Activated naive CD8-positive, alpha-beta T cell treated with anti-CD3 and anti-CD28 coated beads for 36 hours (primary cell): ENCODE measurements around the gene P2RY8. TPM values are rescaled to one million over a fixed set of nuclear protein-coding genes. Genes with fewer than 3 reads are reported as not detected.
"Not testable (repeated sequence)": the region's sequence is repeated elsewhere in the genome, so short reads cannot be mapped to it uniquely, and the experiment has no call there.

Source experiments
- DNase-seq: peaks from one replicate; pipeline ENCODE4 v3.0.0; 2021
- H3K27ac Mint-ChIP-seq: one replicate; pipeline ENCODE4 v1.8.0; 2022; ENCODE audit warnings: mild to moderate bottlenecking, moderate library complexity, mixed read lengths
- H3K27me3 Mint-ChIP-seq: one replicate; pipeline ENCODE4 v1.8.0; 2022; ENCODE audit warnings: mild to moderate bottlenecking, mixed read lengths
- H3K36me3 Mint-ChIP-seq: one replicate; pipeline ENCODE4 v1.8.0; 2021; ENCODE audit warnings: mild to moderate bottlenecking, mixed read lengths
- H3K4me1 Mint-ChIP-seq: one replicate; pipeline ENCODE4 v1.8.0; 2021; ENCODE audit warnings: mixed read lengths
- H3K4me3 Mint-ChIP-seq: one replicate; pipeline ENCODE4 v1.8.0; 2022; ENCODE audit warnings: mild to moderate bottlenecking, moderate library complexity, mixed read lengths
- H3K9me3 Mint-ChIP-seq: one replicate; pipeline ENCODE4 v1.8.0; 2022; ENCODE audit warnings: mixed read lengths
- total RNA-seq, 2 experiments: library from RNA; stranded (reverse); gene quantifications; one replicate each; pipeline ENCODE4 v1.2.3, GENCODE V29; 2021

Gene P2RY8
- total RNA-seq, 2 experiments from 2014 or later, result 12.5 to 13.3 TPM

GRCh38 chrX:1488745-1489144 is 48.2 kb downstream of the P2RY8 start:
- Mint-ChIP-seq H3K4me1 (peaks cover 24% of the 10 kb centered on the region), H3K9me3 (peaks cover 11% of the 10 kb centered on the region), H3K4me3 (no peak overlapping the region), H3K27ac (peak overlapping the region; percentile 9), H3K27me3 (no peaks in the 10 kb centered on the region), H3K36me3 (peaks cover 35% of the 10 kb centered on the region)
- DNase-seq, result no peak

GRCh38 chrX:1488141-1488540 is 48.8 kb downstream of the P2RY8 start:
- Mint-ChIP-seq H3K9me3 (peaks cover 11% of the 10 kb centered on the region), H3K4me1 (peaks cover 25% of the 10 kb centered on the region), H3K27ac (peak overlapping the region; percentile 9), H3K36me3 (peaks cover 36% of the 10 kb centered on the region), H3K4me3 (no peak overlapping the region), H3K27me3 (no peaks in the 10 kb centered on the region)
- no peak for DNase-seq

GRCh38 chrX:1487401-1487800 is 49.6 kb downstream of the P2RY8 start:
- Mint-ChIP-seq H3K9me3 (peaks cover 11% of the 10 kb centered on the region), H3K4me1 (peaks cover 21% of the 10 kb centered on the region), H3K4me3 (no peak overlapping the region), H3K27ac (no peak overlapping the region), H3K36me3 (peaks cover 38% of the 10 kb centered on the region), H3K27me3 (no peaks in the 10 kb centered on the region)
- no peak for DNase-seq

- Mint-ChIP-seq H3K36me3 (peaks cover 34% of the 10 kb centered on the region), H3K27me3 (no peaks in the 10 kb centered on the region), H3K27ac (no peak overlapping the region), H3K9me3 (peaks cover 8% of the 10 kb centered on the region), H3K4me3 (no peak overlapping the region), H3K4me1 (peaks cover 21% of the 10 kb centered on the region)
- DNase-seq, result no peak
Observed at GRCh38 chrX:1486749-1487361, 50.1 kb downstream of the P2RY8 start.

- Mint-ChIP-seq H3K4me1 (peaks cover 24% of the 10 kb centered on the region), H3K36me3 (peaks cover 28% of the 10 kb centered on the region), H3K27ac (no peak overlapping the region), H3K4me3 (no peak overlapping the region), H3K9me3 (peaks cover 3% of the 10 kb centered on the region), H3K27me3 (no peaks in the 10 kb centered on the region)
- no peak for DNase-seq
Observed at GRCh38 chrX:1486177-1486576, 50.8 kb downstream of the P2RY8 start.

GRCh38 chrX:1485033-1485432 is 52.0 kb downstream of the P2RY8 start:
- Mint-ChIP-seq H3K36me3 (peaks cover 32% of the 10 kb centered on the region), H3K4me1 (peaks cover 34% of the 10 kb centered on the region), H3K27me3 (no peaks in the 10 kb centered on the region), H3K27ac (no peak overlapping the region), H3K4me3 (no peak overlapping the region), H3K9me3 (peaks cover 2% of the 10 kb centered on the region)
- DNase-seq, result no peak

GRCh38 chrX:1484638-1485019 is 52.4 kb downstream of the P2RY8 start:
- Mint-ChIP-seq H3K4me1 (peaks cover 38% of the 10 kb centered on the region), H3K9me3 (peaks cover 4% of the 10 kb centered on the region), H3K36me3 (peaks cover 36% of the 10 kb centered on the region), H3K4me3 (no peak overlapping the region), H3K27me3 (no peaks in the 10 kb centered on the region), H3K27ac (no peak overlapping the region)
- no peak for DNase-seq

- Mint-ChIP-seq H3K27me3 (no peaks in the 10 kb centered on the region), H3K4me1 (peaks cover 43% of the 10 kb centered on the region), H3K36me3 (peaks cover 37% of the 10 kb centered on the region), H3K27ac (peak overlapping the region; percentile 81), H3K9me3 (peaks cover 10% of the 10 kb centered on the region), H3K4me3 (no peak overlapping the region)
- DNase-seq, result no peak
Observed at GRCh38 chrX:1483843-1484637, 52.9 kb downstream of the P2RY8 start.

- not testable (repeated sequence) for H3K27me3 Mint-ChIP-seq, DNase-seq
- Mint-ChIP-seq H3K4me1 (peaks cover 50% of the 10 kb centered on the region), H3K4me3 (peak overlapping the region; percentile 83), H3K27ac (peak overlapping the region; percentile 100), H3K36me3 (peaks cover 38% of the 10 kb centered on the region), H3K9me3 (peaks cover 15% of the 10 kb centered on the region)
Observed at GRCh38 chrX:1482530-1482928, 54.5 kb downstream of the P2RY8 start.

- H3K4me3 Mint-ChIP-seq, result peak overlapping the region; percentile 83
- H3K36me3 Mint-ChIP-seq, result peaks cover 40% of the 10 kb centered on the region
- H3K27me3 Mint-ChIP-seq, result no peaks in the 10 kb centered on the region
- H3K9me3 Mint-ChIP-seq, result peaks cover 15% of the 10 kb centered on the region
- H3K27ac Mint-ChIP-seq, result peak overlapping the region; percentile 100
- DNase-seq, result peak; percentile 80
- peaks cover 53% of the 10 kb centered on the region for H3K4me1 Mint-ChIP-seq
Observed at GRCh38 chrX:1481636-1482529, 55.1 kb downstream of the P2RY8 start.

GRCh38 chrX:1480082-1480785 is 56.8 kb downstream of the P2RY8 start:
- H3K4me3 Mint-ChIP-seq, result peak overlapping the region; percentile 15
- H3K4me1 Mint-ChIP-seq, result peaks cover 57% of the 10 kb centered on the region
- H3K36me3 Mint-ChIP-seq, result peaks cover 38% of the 10 kb centered on the region
- H3K27ac Mint-ChIP-seq, result peak overlapping the region; percentile 100
- H3K27me3 Mint-ChIP-seq, result no peaks in the 10 kb centered on the region
- H3K9me3 Mint-ChIP-seq, result peaks cover 14% of the 10 kb centered on the region
- DNase-seq, result no peak

GRCh38 chrX:1477801-1478458 is 59.1 kb downstream of the P2RY8 start:
- Mint-ChIP-seq H3K4me3 (no peak overlapping the region), H3K36me3 (peaks cover 52% of the 10 kb centered on the region), H3K4me1 (peaks cover 48% of the 10 kb centered on the region), H3K27ac (peak overlapping the region; percentile 40), H3K9me3 (peaks cover 32% of the 10 kb centered on the region), H3K27me3 (no peaks in the 10 kb centered on the region)
- DNase-seq, result no peak

GRCh38 chrX:1477229-1477628 is 59.8 kb downstream of the P2RY8 start:
- H3K27ac Mint-ChIP-seq, result no peak overlapping the region
- H3K4me3 Mint-ChIP-seq, result no peak overlapping the region
- peaks cover 35% of the 10 kb centered on the region for H3K9me3 Mint-ChIP-seq
- DNase-seq, result no peak
- H3K4me1 Mint-ChIP-seq, result peaks cover 49% of the 10 kb centered on the region
- no peaks in the 10 kb centered on the region for H3K27me3 Mint-ChIP-seq
- peaks cover 55% of the 10 kb centered on the region for H3K36me3 Mint-ChIP-seq

- DNase-seq, result no peak
- no peaks in the 10 kb centered on the region for H3K27me3 Mint-ChIP-seq
- H3K9me3 Mint-ChIP-seq, result peaks cover 38% of the 10 kb centered on the region
- peaks cover 57% of the 10 kb centered on the region for H3K36me3 Mint-ChIP-seq
- H3K4me3 Mint-ChIP-seq, result no peak overlapping the region
- no peak overlapping the region for H3K27ac Mint-ChIP-seq
- peaks cover 51% of the 10 kb centered on the region for H3K4me1 Mint-ChIP-seq
Observed at GRCh38 chrX:1476682-1477081, 60.3 kb downstream of the P2RY8 start.
